Inferior parietal cortex (tissue), 1 donor: ENCODE measurements around the gene GAL.
"Not testable (repeated sequence)": the region's sequence is repeated elsewhere in the genome, so short reads cannot be mapped to it uniquely, and the experiment has no call there.

Experiments
- DNase-seq: peaks from one replicate; pipeline ENCODE4 v3.0.0-alpha.2; 2016; ENCODE audit errors: extremely low spot score

The GAL gene

GRCh38 chr11:68684385-68685356 lies at the start of gene GAL:
TSS of gene GAL (plus strand) at chr11:68684544. CDS start at chr11:68684924, 380 bp downstream.
- no peak for DNase-seq

GRCh38 chr11:68634606-68635005 lies 49.7 kb upstream of the GAL start:
- DNase-seq: not testable (repeated sequence)

DNA sequence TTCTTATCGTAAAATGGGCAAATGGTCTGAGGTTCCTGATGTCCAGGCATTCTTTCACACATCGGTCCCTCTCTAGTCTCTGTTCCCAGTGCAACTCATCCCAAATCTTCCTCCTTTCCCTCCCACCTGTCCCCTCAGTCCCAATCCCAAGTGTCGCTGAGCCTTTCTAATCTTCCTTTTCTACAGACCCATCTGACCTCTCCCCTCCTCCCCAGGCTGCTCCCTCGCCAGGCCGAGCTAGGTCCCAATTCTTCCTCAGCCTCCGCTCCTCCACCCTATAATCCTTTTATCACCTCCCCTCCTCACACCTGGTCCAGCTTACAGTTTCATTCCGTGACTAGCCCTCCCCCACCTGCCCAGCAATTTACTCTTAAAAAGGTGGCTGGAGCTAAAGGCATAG lies 49.2 kb upstream of the GAL start:
- not testable (repeated sequence) for DNase-seq

- DNase-seq: not testable (repeated sequence)
Observed at GRCh38 chr11:68635883-68636282, 48.5 kb upstream of the GAL start.

GRCh38 chr11:68639322-68639721 lies 45.0 kb upstream of the GAL start:
- DNase-seq: not testable (repeated sequence)

DNA sequence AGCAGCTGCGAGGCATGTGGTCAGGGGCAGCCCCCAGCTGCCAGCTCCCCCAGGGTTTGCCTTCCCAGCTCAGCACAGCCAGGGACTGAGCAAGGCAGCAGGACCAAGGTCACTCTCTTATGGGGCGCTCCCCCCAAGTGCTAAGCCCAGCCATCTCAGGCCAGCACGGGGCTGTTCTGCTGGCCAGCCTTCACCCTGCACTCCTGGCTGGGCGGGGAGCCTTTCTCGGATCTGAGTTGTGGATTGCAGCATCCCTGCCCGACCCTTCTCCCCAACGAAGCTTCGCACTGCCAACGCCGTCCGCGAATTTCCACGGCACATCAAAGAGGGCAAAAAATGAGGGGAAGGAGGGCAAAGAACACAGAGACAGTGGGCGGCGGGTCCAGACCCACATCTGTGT lies 42.5 kb upstream of the GAL start:
- no peak for DNase-seq

- no peak for DNase-seq
Observed at GRCh38 chr11:68643585-68643984, 40.8 kb upstream of the GAL start.

DNA sequence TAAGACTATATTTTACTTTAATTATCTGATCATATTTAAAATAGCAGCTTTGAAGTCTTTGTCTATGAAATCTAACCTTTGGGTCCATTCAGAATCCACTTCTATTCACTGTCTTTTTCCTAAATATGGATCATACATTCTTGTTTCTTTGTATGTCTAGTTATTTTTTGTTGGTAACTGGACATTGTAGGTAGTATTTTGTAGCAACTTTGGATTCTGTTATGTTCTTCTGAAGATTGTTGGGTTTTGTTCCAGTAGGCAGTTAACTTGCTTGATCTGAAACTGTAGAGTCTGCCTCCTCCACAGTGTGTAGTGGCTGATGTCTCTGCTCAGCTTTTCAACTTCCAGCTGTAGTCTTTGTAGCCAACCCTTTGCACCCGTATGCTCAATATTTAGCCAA lies 37.5 kb upstream of the GAL start:
- no peak for DNase-seq

DNA sequence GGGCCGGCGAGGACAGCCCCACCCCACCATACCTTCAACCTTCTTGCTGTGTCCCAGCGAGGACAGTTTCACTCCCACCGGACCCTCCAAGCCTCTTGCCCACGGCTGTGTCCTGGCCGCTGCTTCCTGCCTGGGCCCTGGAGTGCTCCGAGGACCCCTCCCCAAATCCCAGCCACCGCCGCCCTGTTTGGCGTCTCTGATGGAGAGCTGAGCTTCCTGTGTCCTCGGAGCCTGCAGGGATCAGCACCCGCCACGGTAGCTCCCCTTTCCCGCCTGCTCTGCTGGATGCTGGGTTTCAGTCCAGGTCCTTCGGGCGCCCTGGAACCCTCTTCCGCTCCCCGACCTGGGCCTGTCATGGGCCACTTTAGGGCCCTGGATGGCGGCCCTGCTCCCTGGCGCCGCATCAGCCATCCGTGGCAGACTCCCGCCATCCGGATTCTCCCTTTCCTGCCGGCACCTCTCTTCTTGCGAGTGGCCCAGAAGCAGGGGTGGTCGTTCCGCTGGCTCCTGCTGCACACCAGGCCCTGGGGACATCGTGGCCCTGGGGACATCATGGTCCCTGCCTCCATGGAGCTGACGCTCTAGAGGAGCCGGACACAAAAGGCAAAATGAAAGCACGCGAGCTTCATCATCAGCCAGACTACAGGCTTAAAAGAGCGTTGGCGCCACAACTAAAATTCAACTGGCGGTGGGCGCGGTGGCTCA lies 34.3 kb upstream of the GAL start:
- no peak for DNase-seq

- no peak for DNase-seq
Observed at GRCh38 chr11:68650801-68651200, 33.5 kb upstream of the GAL start.

DNA sequence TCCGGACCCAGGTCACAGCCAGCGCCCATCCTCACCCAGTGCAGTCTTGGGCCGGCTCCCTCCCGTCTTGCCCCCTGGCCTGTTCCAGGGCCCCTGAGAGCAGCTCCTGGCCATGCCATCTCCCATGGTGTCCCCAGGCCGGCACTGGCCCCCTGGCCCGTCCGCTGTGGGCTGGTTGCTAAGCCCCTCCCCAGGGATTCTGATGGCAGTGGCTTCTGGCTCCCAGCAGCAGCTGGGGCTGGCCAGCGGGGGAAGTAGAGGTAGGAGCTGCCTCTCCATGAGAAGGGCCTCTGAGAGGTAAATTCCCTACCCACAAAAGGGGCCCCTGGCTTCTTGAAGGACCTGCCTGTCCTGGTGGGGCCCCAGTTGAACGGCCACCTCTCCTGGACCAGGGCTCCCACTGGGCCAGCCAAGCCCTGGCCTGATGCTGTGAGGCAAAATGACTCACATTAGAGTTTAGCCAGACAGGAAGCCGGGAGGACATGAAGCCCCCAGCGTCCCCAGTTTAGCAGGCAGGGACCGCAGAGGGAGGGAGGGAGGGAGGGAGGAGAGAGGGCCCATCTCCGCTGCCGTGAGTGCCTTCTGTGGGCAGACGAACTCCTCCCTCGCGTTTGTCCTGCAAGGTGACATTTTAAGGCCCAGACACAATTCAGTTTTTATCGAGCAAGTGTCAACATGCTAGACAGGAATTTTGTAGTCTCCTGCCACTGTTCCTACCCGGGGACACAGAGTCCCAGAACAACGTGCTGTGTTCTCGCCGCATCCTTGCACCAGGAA lies 32.9 kb upstream of the GAL start:
- no peak for DNase-seq

DNA sequence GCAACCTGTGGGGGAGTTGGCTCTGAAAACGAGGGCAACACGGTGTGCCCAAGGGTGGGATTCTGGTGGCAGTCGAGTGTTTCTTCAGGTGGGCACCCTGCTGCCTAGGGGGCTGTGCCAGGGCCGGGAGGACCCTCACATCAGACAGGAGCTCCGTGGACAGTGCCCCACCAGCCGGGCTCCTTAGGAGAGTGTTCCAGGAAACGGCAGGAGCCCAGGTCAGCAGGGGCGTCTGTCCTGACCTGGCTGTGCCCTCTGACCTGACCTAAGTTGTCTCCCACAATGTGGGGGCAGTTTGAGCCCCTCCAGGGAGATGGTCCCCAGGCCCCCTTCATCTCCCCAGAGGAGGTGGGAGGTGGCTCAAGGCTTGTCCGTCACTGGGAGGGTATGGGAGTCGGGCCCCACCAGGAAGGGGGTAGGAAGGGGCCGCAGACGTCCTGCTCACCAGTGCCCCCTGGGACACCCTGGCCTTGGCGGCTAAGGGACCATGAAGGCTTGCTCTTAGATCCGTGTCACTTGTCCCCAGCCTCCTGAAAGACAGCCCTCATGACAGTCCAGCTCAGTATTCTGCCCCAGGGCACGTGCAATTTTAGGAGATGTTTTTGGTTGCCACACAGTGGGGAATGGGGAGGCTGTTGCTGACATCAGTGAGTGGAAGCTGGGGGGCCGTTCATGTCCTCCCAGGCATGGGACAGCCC lies 32.2 kb upstream of the GAL start:
- no peak for DNase-seq

GRCh38 chr11:68652683-68653156 lies 31.6 kb upstream of the GAL start:
- no peak for DNase-seq

- DNase-seq: no peak
Observed at GRCh38 chr11:68653486-68654430, 30.6 kb upstream of the GAL start.

- no peak for DNase-seq
Observed at GRCh38 chr11:68654978-68655377, 29.4 kb upstream of the GAL start.

GRCh38 chr11:68655406-68655805 lies 28.9 kb upstream of the GAL start:
- DNase-seq: no peak

DNA sequence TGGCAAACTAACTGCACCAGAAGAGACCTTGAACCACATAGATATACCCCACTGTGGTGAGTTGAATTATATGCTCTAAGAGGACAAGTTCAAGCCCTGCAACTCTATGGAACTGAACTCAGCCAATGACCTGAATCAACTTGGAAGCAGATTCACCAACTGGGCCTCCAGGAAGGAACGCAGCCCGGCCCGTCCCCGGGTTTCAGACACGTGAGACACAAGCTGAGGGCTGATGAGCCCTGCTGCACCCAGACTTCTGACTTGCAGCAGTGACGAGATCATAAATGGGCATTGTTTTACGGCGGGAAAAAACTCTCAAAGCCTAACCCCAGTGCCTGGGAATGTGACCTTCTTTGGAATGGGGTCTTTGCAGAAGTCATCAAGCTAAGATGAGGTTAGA lies 28.5 kb upstream of the GAL start:
- no peak for DNase-seq

GRCh38 chr11:68657021-68657780 lies 27.1 kb upstream of the GAL start:
- no peak for DNase-seq

- DNase-seq: no peak
Observed at GRCh38 chr11:68658097-68658496, 26.2 kb upstream of the GAL start.
